Lower lobe of right lung (tissue), 2 donors: Measurements from ENCODE around the gene TRERF1. TPM values are rescaled to one million over a fixed set of nuclear protein-coding genes. Genes with fewer than 3 reads are reported as not detected.
A peak's percentile ranks its signal among the peaks of the same experiment; 100 is the strongest.

Experiments used
- ATAC-seq, 2 donors: fragments of 200-7000 bp; cut with Tn5 transposase; one replicate each; pipeline ENCODE4 v1.9.1; 2020 to 2022; ENCODE audit warnings: mild to moderate bottlenecking in 2 of 2, moderate library complexity in 2 of 2
- DNase-seq: peaks from one replicate; pipeline ENCODE4 v3.0.0-alpha.2; 2020
- H3K27ac ChIP-seq: fragments of 200-600 bp; one replicate; pipeline ENCODE4 v1.8.0; 2022
- H3K27me3 ChIP-seq: fragments of 200-600 bp; one replicate; pipeline ENCODE4 v1.8.0; 2022; ENCODE audit warnings: low read depth
- H3K36me3 ChIP-seq: fragments of 200-600 bp; one replicate; pipeline ENCODE4 v1.8.0; 2022; ENCODE audit warnings: mild to moderate bottlenecking
- H3K4me1 ChIP-seq: fragments of 200-600 bp; one replicate; pipeline ENCODE4 v1.8.0; 2022
- H3K4me3 ChIP-seq: fragments of 200-600 bp; one replicate; pipeline ENCODE4 v1.8.0; 2022; ENCODE audit warnings: mild to moderate bottlenecking
- H3K9me3 ChIP-seq: fragments of 200-600 bp; one replicate; pipeline ENCODE4 v1.8.0; 2022
- intact Hi-C: fragments of 100-400 bp; cut with DNase I; formaldehyde crosslinking; loops from one replicate; pipeline ENCODE4 v1.11.0; 2022
- total RNA-seq: library from RNA; stranded (reverse); fragmentation: NEBNext Ultra II Directional; extraction: Animal tissue kit (Norgen Biotek cat#: 25700); gene quantifications from one replicate; pipeline ENCODE4 v1.2.1, GENCODE V29; 2021
- TF ChIP-seq, protein P1 (sequence below): fragments of 200-600 bp; IDR thresholded peaks from one replicate; pipeline ENCODE4 v1.8.0; 2022; ENCODE audit warnings: antibody characterized with exemption, mild to moderate bottlenecking
- donor health status: DM: no; HTN: yes; CAD: no; lungs with severe emphysema.

TRERF1 gene
- total RNA-seq, 1 donor from 2014 or later: 5.6 TPM

DNA sequence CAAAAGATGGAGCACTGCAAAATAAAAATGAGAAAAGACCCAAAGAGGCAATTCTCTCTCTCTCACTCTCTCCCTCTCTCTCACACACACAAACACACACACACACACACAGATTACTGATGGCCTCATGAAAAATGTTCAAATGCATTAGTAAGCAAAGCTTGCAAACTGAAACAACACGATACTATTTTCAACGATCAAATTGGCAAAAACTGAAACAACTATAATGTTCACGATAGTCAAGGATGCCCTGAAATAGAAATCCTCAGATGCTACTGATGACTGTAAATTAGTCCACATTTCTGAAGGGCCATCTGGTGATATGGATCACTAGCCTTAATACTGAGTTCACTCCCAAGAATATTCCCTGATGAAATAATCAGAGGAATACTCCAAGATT, 100.8 kb downstream of the TRERF1 start:
- TF ChIP-seq, protein P1, sequence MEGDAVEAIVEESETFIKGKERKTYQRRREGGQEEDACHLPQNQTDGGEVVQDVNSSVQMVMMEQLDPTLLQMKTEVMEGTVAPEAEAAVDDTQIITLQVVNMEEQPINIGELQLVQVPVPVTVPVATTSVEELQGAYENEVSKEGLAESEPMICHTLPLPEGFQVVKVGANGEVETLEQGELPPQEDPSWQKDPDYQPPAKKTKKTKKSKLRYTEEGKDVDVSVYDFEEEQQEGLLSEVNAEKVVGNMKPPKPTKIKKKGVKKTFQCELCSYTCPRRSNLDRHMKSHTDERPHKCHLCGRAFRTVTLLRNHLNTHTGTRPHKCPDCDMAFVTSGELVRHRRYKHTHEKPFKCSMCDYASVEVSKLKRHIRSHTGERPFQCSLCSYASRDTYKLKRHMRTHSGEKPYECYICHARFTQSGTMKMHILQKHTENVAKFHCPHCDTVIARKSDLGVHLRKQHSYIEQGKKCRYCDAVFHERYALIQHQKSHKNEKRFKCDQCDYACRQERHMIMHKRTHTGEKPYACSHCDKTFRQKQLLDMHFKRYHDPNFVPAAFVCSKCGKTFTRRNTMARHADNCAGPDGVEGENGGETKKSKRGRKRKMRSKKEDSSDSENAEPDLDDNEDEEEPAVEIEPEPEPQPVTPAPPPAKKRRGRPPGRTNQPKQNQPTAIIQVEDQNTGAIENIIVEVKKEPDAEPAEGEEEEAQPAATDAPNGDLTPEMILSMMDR: no peak
- DNase-seq (no peak), ATAC-seq (no peak)
- intact Hi-C loops: no loop called here
- Histone ChIP-seq H3K9me3 (no peaks in the 10 kb centered on the region), H3K36me3 (no peaks in the 10 kb centered on the region), H3K4me1 (no peaks in the 10 kb centered on the region), H3K4me3 (no peak overlapping the region), H3K27me3 (no peaks in the 10 kb centered on the region), H3K27ac (no peak overlapping the region)

DNA sequence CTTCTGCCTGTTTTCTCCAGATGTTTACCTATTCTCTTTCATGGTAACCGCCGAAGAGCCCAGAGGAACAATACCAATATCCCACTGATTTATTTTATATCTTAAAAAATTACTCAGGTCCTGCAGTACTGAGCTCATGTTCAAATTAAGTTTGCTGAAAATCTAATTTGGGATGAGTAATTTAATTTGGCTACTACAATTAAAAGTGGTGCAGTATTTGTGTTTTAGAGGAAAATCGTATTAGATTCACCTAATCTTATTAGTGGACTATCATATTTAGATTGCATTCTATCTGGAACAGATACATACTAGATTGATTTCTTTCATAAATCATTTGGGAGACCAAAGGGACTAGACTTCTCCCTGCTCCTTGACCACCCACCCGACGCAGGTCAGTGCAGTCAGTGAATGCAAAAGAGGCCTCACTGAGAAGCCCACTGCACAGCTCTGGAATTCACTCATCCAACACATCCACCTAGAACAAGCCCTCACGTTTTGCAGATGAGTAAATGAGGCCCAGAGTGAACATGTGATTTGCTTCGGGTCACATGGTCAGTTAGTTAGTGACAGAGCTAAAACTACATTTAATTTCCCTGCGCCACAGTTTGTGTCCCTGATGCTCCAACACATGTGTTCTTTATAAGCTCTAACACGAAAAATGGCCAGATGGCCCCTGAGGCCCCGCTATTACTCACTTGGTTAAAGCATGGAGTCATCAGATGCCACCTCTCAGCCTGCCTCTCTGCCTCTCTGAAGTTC, 101.8 kb downstream of the TRERF1 start:
- TF ChIP-seq, protein P1: no peak
- no peak for ATAC-seq
- H3K36me3 ChIP-seq: no peaks in the 10 kb centered on the region
- intact Hi-C loops: no loop called here
- H3K4me3 ChIP-seq: no peak overlapping the region
- no peak overlapping the region for H3K27ac ChIP-seq
- no peak for DNase-seq
- H3K27me3 ChIP-seq: no peaks in the 10 kb centered on the region
- no peaks in the 10 kb centered on the region for H3K9me3 ChIP-seq
- no peaks in the 10 kb centered on the region for H3K4me1 ChIP-seq

DNA sequence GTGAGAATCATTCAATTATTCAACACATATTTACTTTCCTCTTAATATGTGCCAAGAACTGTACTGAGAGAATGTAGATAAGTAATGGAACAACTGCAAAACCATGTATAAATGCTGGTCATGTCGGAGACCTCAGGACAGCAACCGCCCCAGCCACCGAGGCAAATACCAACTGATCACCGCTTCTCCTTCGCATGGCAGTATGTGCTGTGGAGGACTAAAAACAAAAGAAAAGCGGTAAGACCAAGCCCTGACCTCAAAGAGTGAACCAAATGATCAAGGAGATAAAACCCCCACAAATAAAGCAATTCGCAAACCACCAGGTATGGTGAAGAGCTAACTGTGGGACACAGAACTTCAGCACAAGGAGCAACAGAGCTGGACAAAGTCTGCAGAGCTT, 104.3 kb downstream of the TRERF1 start:
- TF ChIP-seq, protein P1: no peak
- Histone ChIP-seq H3K36me3 (no peaks in the 10 kb centered on the region), H3K9me3 (no peaks in the 10 kb centered on the region), H3K27ac (no peak overlapping the region), H3K27me3 (no peaks in the 10 kb centered on the region), H3K4me1 (no peaks in the 10 kb centered on the region), H3K4me3 (no peak overlapping the region)
- intact Hi-C loops: no loop called here
- ATAC-seq (no peak), DNase-seq (no peak)

DNA sequence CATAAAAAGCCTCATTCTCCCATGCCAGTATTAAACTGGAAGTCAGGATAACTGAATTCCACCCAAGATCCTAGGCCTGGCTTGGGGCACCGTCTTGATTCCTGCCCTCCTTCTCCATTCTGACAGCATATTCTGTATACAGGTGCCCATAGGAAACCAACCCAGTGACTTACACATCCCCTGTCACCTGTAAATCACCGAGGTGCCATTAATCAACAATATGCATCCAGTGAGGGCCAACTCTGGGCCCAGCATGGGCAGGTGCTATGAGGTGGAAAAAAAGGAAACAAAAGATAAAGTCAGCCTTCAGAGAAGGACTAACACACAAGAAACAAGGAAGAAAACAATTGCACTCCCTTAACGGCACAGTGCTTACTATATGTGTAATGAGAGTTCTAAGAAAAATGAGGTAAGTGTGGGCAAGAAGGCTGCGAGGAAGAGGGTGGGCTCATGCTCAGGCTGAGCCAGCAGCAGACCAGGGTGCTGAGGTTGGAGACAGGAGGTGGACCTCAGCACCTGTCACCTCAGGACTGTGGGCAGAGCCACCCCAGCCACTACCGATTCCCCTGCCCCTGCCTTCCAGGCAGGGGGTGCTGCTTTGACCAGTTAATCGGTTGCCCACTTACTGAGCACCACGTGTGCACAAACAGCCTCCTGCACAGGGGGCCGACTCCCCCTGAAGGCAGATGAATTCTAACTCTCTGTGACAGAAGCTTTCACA, 105.9 kb downstream of the TRERF1 start:
- TF ChIP-seq, protein P1: no peak
- DNase-seq: no peak
- Histone ChIP-seq H3K27ac (no peak overlapping the region), H3K4me1 (no peaks in the 10 kb centered on the region), H3K27me3 (no peaks in the 10 kb centered on the region), H3K4me3 (no peak overlapping the region), H3K9me3 (no peaks in the 10 kb centered on the region), H3K36me3 (no peaks in the 10 kb centered on the region)
- ATAC-seq: peak in 1 of 2 donors; percentile 21
- intact Hi-C loops: no loop called here

DNA sequence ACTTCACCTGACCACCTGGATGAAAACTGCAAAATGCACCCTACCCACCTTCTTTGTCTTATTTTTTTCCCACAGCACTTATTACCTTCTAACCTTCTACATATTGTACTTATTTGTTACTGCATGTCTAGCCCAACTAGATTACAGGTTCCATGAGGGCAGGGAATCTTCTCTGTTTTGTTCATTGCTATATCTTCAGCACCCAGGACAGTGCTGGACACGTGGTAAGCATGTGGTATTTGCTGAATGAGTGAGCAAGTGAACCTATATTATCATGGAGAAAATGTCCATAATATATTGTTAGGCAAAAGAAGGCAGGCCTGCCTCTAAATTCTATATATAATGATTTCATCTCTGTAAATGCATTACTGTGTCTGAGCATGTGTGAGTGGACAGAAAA, 107.0 kb downstream of the TRERF1 start:
- intact Hi-C loops: no loop called here
- Histone ChIP-seq H3K36me3 (no peaks in the 10 kb centered on the region), H3K4me3 (no peak overlapping the region), H3K27ac (no peak overlapping the region), H3K27me3 (no peaks in the 10 kb centered on the region), H3K4me1 (no peaks in the 10 kb centered on the region), H3K9me3 (no peaks in the 10 kb centered on the region)
- ATAC-seq (no peak), DNase-seq (no peak)
- TF ChIP-seq, protein P1: no peak
